Prostate gland (tissue), 2 donors: ENCODE measurements around the gene SCLY.

Experiments used
- POLR2A ChIP-seq: fragments of 450-650 bp; IDR thresholded peaks from one replicate; pipeline ENCODE4 v1.6.1; 2016; ENCODE audit warnings: antibody characterized with exemption, mild to moderate bottlenecking
- POLR2AphosphoS5 ChIP-seq: sonication (generic); formaldehyde crosslinking; IDR thresholded peaks from one replicate; pipeline ENCODE4 v1.6.1; 2017; ENCODE audit warnings: antibody characterized with exemption
- TF ChIP-seq, protein P1 (sequence below), 4 experiments: fragments of 200-600 bp in 2 of 4; fragments of 450-650 bp in 2 of 4; sonication (generic) in 2 of 4; IDR thresholded peaks; 1 replicate in 3 of 4; 2 replicates in 1 of 4; pipeline ENCODE4 v1.5.1; 2016 to 2019; ENCODE audit warnings: antibody characterized with exemption in 4 of 4, mild to moderate bottlenecking in 2 of 4, moderate library complexity in 2 of 4

- TF ChIP-seq, protein P1, sequence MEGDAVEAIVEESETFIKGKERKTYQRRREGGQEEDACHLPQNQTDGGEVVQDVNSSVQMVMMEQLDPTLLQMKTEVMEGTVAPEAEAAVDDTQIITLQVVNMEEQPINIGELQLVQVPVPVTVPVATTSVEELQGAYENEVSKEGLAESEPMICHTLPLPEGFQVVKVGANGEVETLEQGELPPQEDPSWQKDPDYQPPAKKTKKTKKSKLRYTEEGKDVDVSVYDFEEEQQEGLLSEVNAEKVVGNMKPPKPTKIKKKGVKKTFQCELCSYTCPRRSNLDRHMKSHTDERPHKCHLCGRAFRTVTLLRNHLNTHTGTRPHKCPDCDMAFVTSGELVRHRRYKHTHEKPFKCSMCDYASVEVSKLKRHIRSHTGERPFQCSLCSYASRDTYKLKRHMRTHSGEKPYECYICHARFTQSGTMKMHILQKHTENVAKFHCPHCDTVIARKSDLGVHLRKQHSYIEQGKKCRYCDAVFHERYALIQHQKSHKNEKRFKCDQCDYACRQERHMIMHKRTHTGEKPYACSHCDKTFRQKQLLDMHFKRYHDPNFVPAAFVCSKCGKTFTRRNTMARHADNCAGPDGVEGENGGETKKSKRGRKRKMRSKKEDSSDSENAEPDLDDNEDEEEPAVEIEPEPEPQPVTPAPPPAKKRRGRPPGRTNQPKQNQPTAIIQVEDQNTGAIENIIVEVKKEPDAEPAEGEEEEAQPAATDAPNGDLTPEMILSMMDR (IDR thresholded peaks at IDR 0.05), result no peak
- TF ChIP-seq POLR2A (no peak), POLR2AphosphoS5 (no peak)
Measured at GRCh38 chr2:238065071-238065846, 4.5 kb downstream of the SCLY start.
